Astrocyte (in vitro differentiated cells and primary cell): ENCODE results near the gene PDGFA.

ENCODE experiments used
- EZH2 ChIP-seq: IDR thresholded peaks from 2 replicates; pipeline ENCODE4 v1.6.1; 2012; ENCODE audit warnings: mild to moderate bottlenecking, low read length, inconsistent platforms; ENCODE audit not compliant: insufficient read depth
- TF ChIP-seq, protein P1 (sequence below): IDR thresholded peaks from 2 replicates; pipeline ENCODE4 v1.5.1; 2011; ENCODE audit warnings: low read depth, mild to moderate bottlenecking, inconsistent platforms, low read length, moderate library complexity; ENCODE audit not compliant: insufficient read depth

DNA sequence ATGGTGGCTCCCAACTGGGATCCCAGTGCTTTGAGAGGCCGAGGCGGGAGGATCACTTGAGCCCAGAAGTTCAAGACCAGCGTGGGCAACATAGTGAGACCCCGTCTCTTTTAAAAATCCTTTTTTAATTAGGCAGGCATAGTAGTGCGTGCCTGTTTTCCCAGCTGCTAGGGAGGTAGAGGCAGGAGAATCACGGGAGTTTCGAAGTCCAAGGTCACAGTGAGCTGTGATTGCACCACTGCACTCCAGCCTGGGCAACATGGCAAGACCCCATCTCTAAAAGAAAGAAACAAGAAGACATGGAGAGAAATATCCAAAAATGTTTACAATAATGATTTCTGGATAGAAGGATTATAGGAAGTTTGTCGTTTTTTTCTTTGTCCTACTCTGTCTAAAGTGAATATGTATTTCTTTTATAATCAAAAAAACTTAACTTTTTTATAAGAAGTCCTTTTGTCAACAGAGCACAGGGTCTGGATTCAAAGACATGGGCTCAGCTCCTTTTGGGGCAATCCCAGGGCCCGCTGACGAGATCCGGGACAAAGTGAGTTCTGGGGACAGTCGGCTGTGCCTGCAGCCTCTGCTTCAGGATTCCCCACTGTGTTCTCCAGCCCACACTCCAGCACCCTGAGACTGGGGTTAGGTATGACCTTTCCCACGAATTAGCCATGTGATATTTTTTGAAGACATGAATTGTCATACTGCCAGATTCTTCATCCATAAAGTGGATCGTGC is 45.6 kb downstream of the PDGFA start:
- no peak for TF ChIP-seq EZH2
- TF ChIP-seq, protein P1, sequence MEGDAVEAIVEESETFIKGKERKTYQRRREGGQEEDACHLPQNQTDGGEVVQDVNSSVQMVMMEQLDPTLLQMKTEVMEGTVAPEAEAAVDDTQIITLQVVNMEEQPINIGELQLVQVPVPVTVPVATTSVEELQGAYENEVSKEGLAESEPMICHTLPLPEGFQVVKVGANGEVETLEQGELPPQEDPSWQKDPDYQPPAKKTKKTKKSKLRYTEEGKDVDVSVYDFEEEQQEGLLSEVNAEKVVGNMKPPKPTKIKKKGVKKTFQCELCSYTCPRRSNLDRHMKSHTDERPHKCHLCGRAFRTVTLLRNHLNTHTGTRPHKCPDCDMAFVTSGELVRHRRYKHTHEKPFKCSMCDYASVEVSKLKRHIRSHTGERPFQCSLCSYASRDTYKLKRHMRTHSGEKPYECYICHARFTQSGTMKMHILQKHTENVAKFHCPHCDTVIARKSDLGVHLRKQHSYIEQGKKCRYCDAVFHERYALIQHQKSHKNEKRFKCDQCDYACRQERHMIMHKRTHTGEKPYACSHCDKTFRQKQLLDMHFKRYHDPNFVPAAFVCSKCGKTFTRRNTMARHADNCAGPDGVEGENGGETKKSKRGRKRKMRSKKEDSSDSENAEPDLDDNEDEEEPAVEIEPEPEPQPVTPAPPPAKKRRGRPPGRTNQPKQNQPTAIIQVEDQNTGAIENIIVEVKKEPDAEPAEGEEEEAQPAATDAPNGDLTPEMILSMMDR, result no peak
